Right lobe of liver (tissue), 4 donors: Measurements from ENCODE around the gene CAMK2D.

Source experiments
- CTCF ChIP-seq, 4 donors: fragments of 200-600 bp in 3 of 4; fragments of 450-650 bp in 1 of 4; IDR thresholded peaks; one replicate each; pipeline versions ENCODE4 v1.5.1 to v1.8.0; 2016 to 2022; ENCODE audit warnings: antibody characterized with exemption in 4 of 4, mild to moderate bottlenecking in 2 of 4
- POLR2A ChIP-seq: fragments of 450-650 bp; IDR thresholded peaks from one replicate; pipeline ENCODE4 v1.6.1; 2017; ENCODE audit warnings: antibody characterized with exemption, mild to moderate bottlenecking
- donor health status: DM: no; HTN: no; CAD: no.
- donor health status: DM: no; HTN: no; CAD: no.
- donor health status: DM: no; HTN: yes; CAD: no.

DNA sequence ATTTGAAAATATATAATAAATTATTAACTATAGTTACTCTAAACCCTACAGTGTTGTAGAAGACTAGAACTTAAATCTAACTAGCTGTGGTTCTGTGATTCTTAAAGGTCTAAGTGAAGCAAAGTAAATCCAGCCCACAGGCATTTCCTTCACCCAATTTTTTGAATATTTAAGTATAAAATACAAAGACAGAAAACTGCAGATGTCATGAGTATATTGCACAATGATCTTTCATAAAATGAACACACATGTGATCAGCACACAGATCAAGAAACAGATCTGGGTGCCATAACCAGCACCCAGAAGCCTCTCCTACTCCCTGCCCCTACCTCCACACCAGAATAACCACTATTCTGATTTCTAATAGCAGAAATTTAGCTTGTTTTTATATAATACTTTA lies 82.9 kb downstream of the CAMK2D start:
- TF ChIP-seq CTCF (IDR thresholded peaks at IDR 0.05) = no peak
- TF ChIP-seq POLR2A = no peak
